BJ (cell line): ENCODE results near the gene KCNQ1OT1. TPM values are rescaled to one million over a fixed set of nuclear protein-coding genes. Genes with fewer than 3 reads are reported as not detected.

Experiments
- CTCF ChIA-PET: fragments of 350-600 bp; formaldehyde crosslinking; extraction: SDS; loops from one replicate; lab custom pipeline; 2021; ENCODE audit warnings: antibody characterized with exemption, inconsistent platforms; lab: Yijun Ruan, JAX
- POLR2A ChIA-PET: fragments of 300-600 bp; sonication (Branson Sonifier 250); formaldehyde crosslinking; extraction: SDS; loops from one replicate; lab custom pipeline; 2021; ENCODE audit warnings: antibody characterized with exemption; lab: Charles Lee
- DNase-seq: peaks from one replicate; pipeline ENCODE4 v3.0.0-alpha.2; 2011; ENCODE audit warnings: low read depth
- H3K27me3 ChIP-seq: 2 replicates; pipeline ENCODE4 v1.6.0; 2011; ENCODE audit warnings: low read length; ENCODE audit not compliant: control insufficient read depth, insufficient read depth
- H3K36me3 ChIP-seq: 2 replicates; pipeline ENCODE4 v1.5.1; 2011; ENCODE audit warnings: low read length; ENCODE audit not compliant: control insufficient read depth, insufficient read depth
- H3K4me3 ChIP-seq: 2 replicates; pipeline ENCODE4 v1.5.1; 2011; ENCODE audit warnings: low read depth, mild to moderate bottlenecking, control low read depth, low read length
- CTCF ChIP-seq: IDR thresholded peaks from 2 replicates; pipeline ENCODE4 v1.5.1; 2011; ENCODE audit warnings: low read depth, mild to moderate bottlenecking, control low read depth, inconsistent platforms, low read length, moderate library complexity; ENCODE audit not compliant: insufficient read depth
- polyA plus RNA-seq: library from polyadenylated mRNA; depleted of rRNA; stranded (reverse); fragments of >200 nt; gene quantifications from 2 replicates; pipeline ENCODE4 v1.2.3, GENCODE V29; 2011

KCNQ1OT1 gene
- polyA plus RNA-seq, 1 experiment = 0.16 TPM

DNA sequence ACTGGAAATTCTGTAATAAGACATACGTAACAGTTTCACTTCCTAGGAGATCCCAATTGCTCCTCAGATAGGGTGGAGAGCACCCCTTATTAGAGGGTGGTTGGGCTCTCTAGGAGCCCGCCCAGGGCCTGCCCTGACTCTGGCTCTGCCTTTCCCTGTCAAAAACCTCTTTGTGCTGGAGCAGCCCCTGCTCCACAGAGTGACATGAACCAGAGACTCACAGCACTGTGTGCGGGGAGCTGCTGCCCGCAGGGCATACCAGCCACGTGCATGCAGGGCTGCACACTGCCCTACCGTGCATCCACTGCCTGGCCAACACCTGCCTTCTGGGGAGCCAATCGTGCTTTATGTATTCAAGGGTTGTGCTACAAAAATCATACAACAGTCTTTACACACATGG lies 24.3 kb downstream of the KCNQ1OT1 start:
- DNase-seq = no peak
- Histone ChIP-seq H3K27me3 (no peaks in the 10 kb centered on the region), H3K36me3 (no peaks in the 10 kb centered on the region; the same call in 1 of the 2 replicates), H3K4me3 (no peak overlapping the region)
- CTCF ChIA-PET = interaction anchor here (1.8 kb wide), 1 partner anchor 212 kb away, joined by 4 read pairs; no protein-coding TSS in a partner anchor
- TF ChIP-seq CTCF = no peak
- POLR2A ChIA-PET = no interaction called here

- ChIA-PET POLR2A (no interaction called here), CTCF (no interaction called here)
- H3K27me3 ChIP-seq = no peaks in the 10 kb centered on the region
- no peaks in the 10 kb centered on the region; the same call in 1 of the 2 replicates for H3K36me3 ChIP-seq
- no peak overlapping the region for H3K4me3 ChIP-seq
- DNase-seq = no peak
- no peak for TF ChIP-seq CTCF
These were observed 25.1 kb downstream of the KCNQ1OT1 start for GRCh38 chr11:2674658-2675131.

GRCh38 chr11:2673871-2674471 lies 25.8 kb downstream of the KCNQ1OT1 start:
- POLR2A ChIA-PET = no interaction called here

DNA sequence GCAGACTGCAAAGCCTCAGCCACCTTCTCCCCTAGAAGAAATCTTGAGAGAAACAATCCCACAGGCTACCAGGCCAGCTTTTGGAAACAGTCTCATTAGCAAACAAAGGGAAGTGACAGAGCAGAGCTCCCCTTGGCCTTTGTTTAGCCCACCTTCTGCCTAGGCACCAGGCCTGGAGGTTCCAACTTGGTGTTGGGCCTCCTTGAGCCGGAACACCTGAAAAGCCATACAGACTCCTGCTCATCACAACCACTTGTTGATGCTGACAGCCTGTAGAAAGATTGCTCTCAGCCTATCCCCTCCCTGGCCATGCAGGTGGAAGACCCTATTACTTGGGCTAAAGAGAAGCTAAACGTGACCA lies 26.6 kb downstream of the KCNQ1OT1 start:
- Histone ChIP-seq H3K27me3 (no peaks in the 10 kb centered on the region), H3K36me3 (peaks cover 2% of the 10 kb centered on the region), H3K4me3 (no peak overlapping the region)
- ChIA-PET CTCF (interaction anchor here (0.9 kb wide), 1 partner anchor 8 kb away, joined by 4 read pairs; no protein-coding TSS in a partner anchor), POLR2A (no interaction called here)
- no peak for TF ChIP-seq CTCF
- no peak for DNase-seq

More at GRCh38 chr11:2673871-2674471, 25.8 kb downstream of the KCNQ1OT1 start:
- no peaks in the 10 kb centered on the region for H3K27me3 ChIP-seq
- TF ChIP-seq CTCF = no peak
- no peak for DNase-seq
- CTCF ChIA-PET = interaction anchor here (0.8 to 0.9 kb wide), 2 partner anchors 9 to 143 kb away, joined by 4 read pairs; no protein-coding TSS in a partner anchor
- H3K4me3 ChIP-seq = no peak overlapping the region
- H3K36me3 ChIP-seq = peaks cover 2% of the 10 kb centered on the region

GRCh38 chr11:2672553-2673249 lies 27.1 kb downstream of the KCNQ1OT1 start:
- TF ChIP-seq CTCF = no peak
- Histone ChIP-seq H3K27me3 (no peaks in the 10 kb centered on the region), H3K4me3 (no peak overlapping the region), H3K36me3 (peaks cover 4% of the 10 kb centered on the region)
- no peak for DNase-seq
- CTCF ChIA-PET = no interaction called here
- POLR2A ChIA-PET = no interaction called here
